GM23338 (cell line): ENCODE results near the gene HAPLN2. TPM values are rescaled to one million over a fixed set of nuclear protein-coding genes. Genes with fewer than 3 reads are reported as not detected.
A peak's percentile ranks its signal among the peaks of the same experiment; 100 is the strongest.

Source experiments
- ATAC-seq: fragments of 200-7000 bp; cut with Tn5 transposase; 3 replicates; pipeline ENCODE4 v1.9.1; 2020
- DNase-seq: peaks from one replicate; pipeline ENCODE4 v3.0.0-alpha.2; 2015; ENCODE audit warnings: low spot score
- H2AFZ ChIP-seq: fragments of 200-600 bp; sonication (generic); 2 replicates; pipeline ENCODE4 v1.8.0; 2016; ENCODE audit warnings: antibody characterized with exemption, mild to moderate bottlenecking, moderate library complexity
- H3F3A ChIP-seq: fragments of 200-600 bp; sonication (generic); replicated peaks from 2 replicates; pipeline ENCODE4 v1.8.0; 2017; ENCODE audit warnings: antibody characterized with exemption, mixed run types, low read depth
- H3K27ac ChIP-seq: fragments of 200-600 bp; sonication (generic); 2 replicates; pipeline ENCODE4 v1.6.1; 2016; ENCODE audit warnings: low read depth
- H3K27me3 ChIP-seq: fragments of 200-600 bp; sonication (generic); 2 replicates; pipeline ENCODE4 v1.8.0; 2016; ENCODE audit warnings: mild to moderate bottlenecking, mixed run types, moderate library complexity; ENCODE audit not compliant: insufficient read depth
- H3K36me3 ChIP-seq: fragments of 200-600 bp; sonication (generic); 2 replicates; pipeline ENCODE4 v1.8.0; 2016; ENCODE audit warnings: mild to moderate bottlenecking; ENCODE audit not compliant: insufficient read depth
- H3K4me1 ChIP-seq: fragments of 200-600 bp; sonication (generic); 2 replicates; pipeline ENCODE4 v1.8.0; 2016; ENCODE audit warnings: mild to moderate bottlenecking, moderate library complexity; ENCODE audit not compliant: insufficient read depth
- H3K4me2 ChIP-seq: fragments of 200-600 bp; sonication (generic); 2 replicates; pipeline ENCODE4 v1.7.1; 2017; ENCODE audit warnings: mixed run types
- H3K4me3 ChIP-seq: fragments of 200-600 bp; sonication (generic); 2 replicates; pipeline ENCODE4 v1.6.1; 2016; ENCODE audit warnings: mixed run types
- H3K79me2 ChIP-seq: fragments of 200-600 bp; sonication (generic); replicated peaks from 2 replicates; pipeline ENCODE4 v1.8.0; 2017; ENCODE audit warnings: mild to moderate bottlenecking; ENCODE audit not compliant: insufficient read depth
- H3K9me2 ChIP-seq: fragments of 200-600 bp; sonication (generic); 2 replicates; pipeline ENCODE4 v1.8.0; 2017; ENCODE audit not compliant: insufficient read depth
- H4K20me1 ChIP-seq: fragments of 200-600 bp; sonication (generic); replicated peaks from 2 replicates; pipeline ENCODE4 v1.8.0; 2017; ENCODE audit warnings: mild to moderate bottlenecking; ENCODE audit not compliant: insufficient read depth
- H3K27ac Mint-ChIP-seq: 2 replicates; pipeline ENCODE4 v1.8.0; 2020; ENCODE audit warnings: inconsistent platforms, mild to moderate bottlenecking, moderate library complexity, mixed read lengths
- H3K27me3 Mint-ChIP-seq: 3 replicates; pipeline ENCODE4 v1.8.0; 2022; ENCODE audit warnings: low read depth, mild to moderate bottlenecking, moderate library complexity, mixed read lengths, inconsistent platforms; ENCODE audit not compliant: insufficient read depth, poor library complexity
- H3K36me3 Mint-ChIP-seq: 3 replicates; pipeline ENCODE4 v1.8.0; 2021; ENCODE audit warnings: low read depth, mild to moderate bottlenecking, inconsistent platforms, moderate library complexity, mixed read lengths
- H3K4me1 Mint-ChIP-seq: 3 replicates; pipeline ENCODE4 v1.8.0; 2020; ENCODE audit warnings: mild to moderate bottlenecking, inconsistent platforms, mixed read lengths
- H3K4me3 Mint-ChIP-seq: 3 replicates; pipeline ENCODE4 v1.8.0; 2021; ENCODE audit warnings: moderate library complexity, mild to moderate bottlenecking, inconsistent platforms, mixed read lengths
- H3K9me3 Mint-ChIP-seq: 3 replicates; pipeline ENCODE4 v1.8.0; 2020; ENCODE audit warnings: moderate library complexity, mild to moderate bottlenecking, inconsistent platforms, mixed read lengths
- CREB1 ChIP-seq: fragments of 250-450 bp; sonication (Bioruptor Pico); IDR thresholded peaks from 2 replicates; pipeline ENCODE4 v1.5.0; 2020; ENCODE audit warnings: low read depth, mild to moderate bottlenecking, moderate library complexity
- CTCF ChIP-seq, 2 experiments: fragments of 200-600 bp in 1 of 2; sonication (generic) in 1 of 2; conservative IDR thresholded peaks; 2 replicates each; pipeline versions ENCODE4 v1.5.1 to v1.6.1; 2016 to 2017; ENCODE audit warnings: antibody characterized with exemption in 2 of 2, low read depth in 2 of 2, mild to moderate bottlenecking in 2 of 2, moderate library complexity in 1 of 2
- ETS1 ChIP-seq: IDR thresholded peaks from 2 replicates; pipeline ENCODE4 v1.6.1; 2016; ENCODE audit warnings: antibody characterized with exemption
- EZH2 ChIP-seq: fragments of 200-600 bp; sonication (generic); IDR thresholded peaks from one replicate; pipeline ENCODE4 v1.8.0; 2017; ENCODE audit warnings: antibody characterized with exemption, mild to moderate bottlenecking, low read depth; ENCODE audit not compliant: unreplicated experiment
- EZH2phosphoT487 ChIP-seq: fragments of 200-600 bp; sonication (generic); IDR thresholded peaks from one replicate; pipeline ENCODE4 v1.8.1; 2018; ENCODE audit warnings: antibody characterized with exemption; ENCODE audit not compliant: unreplicated experiment
- JUNB ChIP-seq: IDR thresholded peaks from one replicate; pipeline ENCODE4 v1.6.1; 2016; ENCODE audit warnings: antibody characterized with exemption; ENCODE audit not compliant: unreplicated experiment
- NANOG ChIP-seq: IDR thresholded peaks from 2 replicates; pipeline ENCODE4 v1.6.1; 2016; ENCODE audit warnings: antibody characterized with exemption, borderline replicate concordance
- POLR2AphosphoS5 ChIP-seq: IDR thresholded peaks from 2 replicates; pipeline ENCODE4 v1.6.1; 2016; ENCODE audit warnings: antibody characterized with exemption, low read depth
- REST ChIP-seq: IDR thresholded peaks from one replicate; pipeline ENCODE4 v1.6.1; 2018; ENCODE audit warnings: antibody characterized with exemption; ENCODE audit not compliant: unreplicated experiment
- STAT1 ChIP-seq: IDR thresholded peaks from one replicate; pipeline ENCODE4 v1.6.1; 2016; ENCODE audit warnings: antibody characterized with exemption; ENCODE audit not compliant: unreplicated experiment
- ZNF114 ChIP-seq: fragments of 250-450 bp; sonication (Bioruptor Pico); IDR thresholded peaks from 2 replicates; pipeline ENCODE4 v1.5.0; 2020; ENCODE audit warnings: mild to moderate bottlenecking, moderate library complexity
- ZNF331 ChIP-seq: fragments of 250-450 bp; sonication (Bioruptor Pico); IDR thresholded peaks from 2 replicates; pipeline ENCODE4 v1.5.0; 2020; ENCODE audit warnings: low read depth, mild to moderate bottlenecking, moderate library complexity
- polyA plus RNA-seq: library from polyadenylated mRNA; unstranded; fragments of >200 nt; fragmentation: Nextera tagmentation; extraction: Ambion mirVana; gene quantifications from 2 replicates; pipeline ENCODE4 v1.2.1, GENCODE V29; 2016
- total RNA-seq: library from RNA; depleted of rRNA; stranded (reverse); fragments of >200 nt; shearing (Covaris generic); gene quantifications from 2 replicates; pipeline ENCODE4 v1.2.3, GENCODE V29; 2014
- TF ChIP-seq, protein P1 (sequence below): fragments of 250-450 bp; sonication (Bioruptor Pico); IDR thresholded peaks from 2 replicates; pipeline ENCODE4 v1.5.0; 2020; ENCODE audit warnings: mild to moderate bottlenecking, moderate library complexity

HAPLN2 gene
- total and polyA plus RNA-seq, 2 experiments from 2014 or later, result 0.53 TPM; not detected in 1

- H3K4me1 Mint-ChIP-seq, result peaks cover 86% of the 10 kb centered on the region
- H3K27ac ChIP-seq, result no peak overlapping the region
- no peak overlapping the region for H3K27ac Mint-ChIP-seq
- ATAC-seq, result no peak
- H4K20me1 ChIP-seq, result no peaks in the 10 kb centered on the region; the same call in 1 of the 2 replicates
- 0 out of 2 replicates have a peak overlapping the region, but pooled peaks have one; percentile 77 for H3K4me2 ChIP-seq
- no peak for DNase-seq
- H3K4me3 ChIP-seq, result no peak overlapping the region
- H3K36me3 ChIP-seq, result peaks cover 19% of the 10 kb centered on the region
- peaks cover 33% of the 10 kb centered on the region; the same call in 1 of the 2 replicates for H3F3A ChIP-seq
- H2AFZ ChIP-seq, result no peak overlapping the region
- H3K9me3 Mint-ChIP-seq, result peaks cover 9% of the 10 kb centered on the region
- peaks cover 12% of the 10 kb centered on the region for H3K9me2 ChIP-seq
- peaks cover 3% of the 10 kb centered on the region; the same call in 1 of the 2 replicates for H3K27me3 ChIP-seq
- H3K27me3 Mint-ChIP-seq, result peaks cover 31% of the 10 kb centered on the region
- peaks cover 33% of the 10 kb centered on the region for H3K79me2 ChIP-seq
- no peak overlapping the region for H3K4me3 Mint-ChIP-seq
- peaks cover 42% of the 10 kb centered on the region for H3K36me3 Mint-ChIP-seq
- TF ChIP-seq, protein P1, sequence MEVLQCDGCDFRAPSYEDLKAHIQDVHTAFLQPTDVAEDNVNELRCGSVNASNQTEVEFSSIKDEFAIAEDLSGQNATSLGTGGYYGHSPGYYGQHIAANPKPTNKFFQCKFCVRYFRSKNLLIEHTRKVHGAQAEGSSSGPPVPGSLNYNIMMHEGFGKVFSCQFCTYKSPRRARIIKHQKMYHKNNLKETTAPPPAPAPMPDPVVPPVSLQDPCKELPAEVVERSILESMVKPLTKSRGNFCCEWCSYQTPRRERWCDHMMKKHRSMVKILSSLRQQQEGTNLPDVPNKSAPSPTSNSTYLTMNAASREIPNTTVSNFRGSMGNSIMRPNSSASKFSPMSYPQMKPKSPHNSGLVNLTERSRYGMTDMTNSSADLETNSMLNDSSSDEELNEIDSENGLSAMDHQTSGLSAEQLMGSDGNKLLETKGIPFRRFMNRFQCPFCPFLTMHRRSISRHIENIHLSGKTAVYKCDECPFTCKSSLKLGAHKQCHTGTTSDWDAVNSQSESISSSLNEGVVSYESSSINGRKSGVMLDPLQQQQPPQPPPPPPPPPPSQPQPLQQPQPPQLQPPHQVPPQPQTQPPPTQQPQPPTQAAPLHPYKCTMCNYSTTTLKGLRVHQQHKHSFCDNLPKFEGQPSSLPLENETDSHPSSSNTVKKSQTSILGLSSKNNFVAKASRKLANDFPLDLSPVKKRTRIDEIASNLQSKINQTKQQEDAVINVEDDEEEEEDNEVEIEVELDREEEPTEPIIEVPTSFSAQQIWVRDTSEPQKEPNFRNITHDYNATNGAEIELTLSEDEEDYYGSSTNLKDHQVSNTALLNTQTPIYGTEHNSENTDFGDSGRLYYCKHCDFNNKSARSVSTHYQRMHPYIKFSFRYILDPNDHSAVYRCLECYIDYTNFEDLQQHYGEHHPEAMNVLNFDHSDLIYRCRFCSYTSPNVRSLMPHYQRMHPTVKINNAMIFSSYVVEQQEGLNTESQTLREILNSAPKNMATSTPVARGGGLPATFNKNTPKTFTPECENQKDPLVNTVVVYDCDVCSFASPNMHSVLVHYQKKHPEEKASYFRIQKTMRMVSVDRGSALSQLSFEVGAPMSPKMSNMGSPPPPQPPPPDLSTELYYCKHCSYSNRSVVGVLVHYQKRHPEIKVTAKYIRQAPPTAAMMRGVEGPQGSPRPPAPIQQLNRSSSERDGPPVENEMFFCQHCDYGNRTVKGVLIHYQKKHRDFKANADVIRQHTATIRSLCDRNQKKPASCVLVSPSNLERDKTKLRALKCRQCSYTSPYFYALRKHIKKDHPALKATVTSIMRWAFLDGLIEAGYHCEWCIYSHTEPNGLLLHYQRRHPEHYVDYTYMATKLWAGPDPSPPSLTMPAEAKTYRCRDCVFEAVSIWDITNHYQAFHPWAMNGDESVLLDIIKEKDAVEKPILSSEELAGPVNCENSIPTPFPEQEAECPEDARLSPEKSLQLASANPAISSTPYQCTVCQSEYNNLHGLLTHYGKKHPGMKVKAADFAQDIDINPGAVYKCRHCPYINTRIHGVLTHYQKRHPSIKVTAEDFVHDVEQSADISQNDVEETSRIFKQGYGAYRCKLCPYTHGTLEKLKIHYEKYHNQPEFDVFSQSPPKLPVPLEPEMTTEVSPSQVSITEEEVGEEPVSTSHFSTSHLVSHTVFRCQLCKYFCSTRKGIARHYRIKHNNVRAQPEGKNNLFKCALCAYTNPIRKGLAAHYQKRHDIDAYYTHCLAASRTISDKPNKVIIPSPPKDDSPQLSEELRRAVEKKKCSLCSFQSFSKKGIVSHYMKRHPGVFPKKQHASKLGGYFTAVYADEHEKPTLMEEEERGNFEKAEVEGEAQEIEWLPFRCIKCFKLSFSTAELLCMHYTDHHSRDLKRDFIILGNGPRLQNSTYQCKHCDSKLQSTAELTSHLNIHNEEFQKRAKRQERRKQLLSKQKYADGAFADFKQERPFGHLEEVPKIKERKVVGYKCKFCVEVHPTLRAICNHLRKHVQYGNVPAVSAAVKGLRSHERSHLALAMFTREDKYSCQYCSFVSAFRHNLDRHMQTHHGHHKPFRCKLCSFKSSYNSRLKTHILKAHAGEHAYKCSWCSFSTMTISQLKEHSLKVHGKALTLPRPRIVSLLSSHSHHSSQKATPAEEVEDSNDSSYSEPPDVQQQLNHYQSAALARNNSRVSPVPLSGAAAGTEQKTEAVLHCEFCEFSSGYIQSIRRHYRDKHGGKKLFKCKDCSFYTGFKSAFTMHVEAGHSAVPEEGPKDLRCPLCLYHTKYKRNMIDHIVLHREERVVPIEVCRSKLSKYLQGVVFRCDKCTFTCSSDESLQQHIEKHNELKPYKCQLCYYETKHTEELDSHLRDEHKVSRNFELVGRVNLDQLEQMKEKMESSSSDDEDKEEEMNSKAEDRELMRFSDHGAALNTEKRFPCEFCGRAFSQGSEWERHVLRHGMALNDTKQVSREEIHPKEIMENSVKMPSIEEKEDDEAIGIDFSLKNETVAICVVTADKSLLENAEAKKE (CRISPR knock-in tag), result no peak
- TF ChIP-seq EZH2phosphoT487 (no peak), EZH2 (no peak), ZNF114 (CRISPR knock-in tag) (no peak), ZNF331 (CRISPR knock-in tag) (no peak), ETS1 (no peak), STAT1 (no peak), CREB1 (CRISPR knock-in tag) (no peak), CTCF (conservative IDR thresholded peaks at IDR 0.05; ENCODE audit: low read depth in 2 of 2) (no peak), POLR2AphosphoS5 (no peak), NANOG (no peak), REST (no peak), JUNB (no peak)
- H3K4me1 ChIP-seq, result peaks cover 70% of the 10 kb centered on the region
Measured at GRCh38 chr1:156670359-156670758, 51.1 kb downstream of the HAPLN2 start.
